Measurements from ENCODE around the gene FAM171A1. TPM values are rescaled to one million over a fixed set of nuclear protein-coding genes. Genes with fewer than 3 reads are reported as not detected.
"Not testable (repeated sequence)": the region's sequence is repeated elsewhere in the genome, so short reads cannot be mapped to it uniquely, and the experiment has no call there.

The FAM171A1 gene
- total RNA-seq, 1 experiment from 2014 or later = 1.0 TPM

DNA sequence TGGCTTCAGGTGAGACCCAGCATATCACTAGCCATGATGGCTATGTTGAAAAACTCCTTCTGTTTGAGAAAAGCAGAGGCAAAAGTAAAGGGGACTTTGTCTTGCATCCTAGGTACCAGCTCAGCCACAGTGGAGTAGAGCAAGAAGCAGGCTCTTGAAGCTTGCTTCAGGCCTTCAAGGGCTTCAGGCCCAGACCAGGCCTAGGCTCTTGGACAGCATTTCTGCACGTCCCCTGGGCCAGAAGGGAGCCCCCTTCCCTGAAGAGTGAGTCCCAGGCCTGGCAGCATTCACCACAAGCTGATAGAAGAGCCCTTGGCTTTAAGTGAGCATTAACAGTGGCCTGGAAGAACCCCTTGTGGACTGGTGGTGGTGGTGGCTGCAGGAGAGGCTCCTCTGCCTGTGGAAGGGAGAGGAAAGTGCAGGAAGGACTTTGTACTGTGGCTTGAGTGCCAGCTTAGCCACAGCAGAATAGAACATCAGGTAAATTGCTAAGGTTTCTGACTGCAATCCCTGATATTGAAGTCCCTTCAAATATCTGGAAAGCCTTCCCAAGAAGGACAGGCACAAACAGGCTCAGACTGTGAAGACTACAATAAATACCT lies 28.1 kb upstream of the FAM171A1 start:
- TF ChIP-seq, protein P1, sequence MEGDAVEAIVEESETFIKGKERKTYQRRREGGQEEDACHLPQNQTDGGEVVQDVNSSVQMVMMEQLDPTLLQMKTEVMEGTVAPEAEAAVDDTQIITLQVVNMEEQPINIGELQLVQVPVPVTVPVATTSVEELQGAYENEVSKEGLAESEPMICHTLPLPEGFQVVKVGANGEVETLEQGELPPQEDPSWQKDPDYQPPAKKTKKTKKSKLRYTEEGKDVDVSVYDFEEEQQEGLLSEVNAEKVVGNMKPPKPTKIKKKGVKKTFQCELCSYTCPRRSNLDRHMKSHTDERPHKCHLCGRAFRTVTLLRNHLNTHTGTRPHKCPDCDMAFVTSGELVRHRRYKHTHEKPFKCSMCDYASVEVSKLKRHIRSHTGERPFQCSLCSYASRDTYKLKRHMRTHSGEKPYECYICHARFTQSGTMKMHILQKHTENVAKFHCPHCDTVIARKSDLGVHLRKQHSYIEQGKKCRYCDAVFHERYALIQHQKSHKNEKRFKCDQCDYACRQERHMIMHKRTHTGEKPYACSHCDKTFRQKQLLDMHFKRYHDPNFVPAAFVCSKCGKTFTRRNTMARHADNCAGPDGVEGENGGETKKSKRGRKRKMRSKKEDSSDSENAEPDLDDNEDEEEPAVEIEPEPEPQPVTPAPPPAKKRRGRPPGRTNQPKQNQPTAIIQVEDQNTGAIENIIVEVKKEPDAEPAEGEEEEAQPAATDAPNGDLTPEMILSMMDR (IDR thresholded peaks at IDR 0.05; ENCODE audit: unreplicated experiment) = no peak
- Mint-ChIP-seq H3K4me3 (ENCODE audit: low read depth, unreplicated experiment) (no peak overlapping the region), H3K27ac (ENCODE audit: unreplicated experiment) (no peak overlapping the region), H3K9me3 (ENCODE audit: low read depth, unreplicated experiment) (peaks cover 2% of the 10 kb centered on the region), H3K27me3 (ENCODE audit: unreplicated experiment) (peaks cover 23% of the 10 kb centered on the region), H3K36me3 (ENCODE audit: insufficient read depth, unreplicated experiment) (no peaks in the 10 kb centered on the region), H3K4me1 (ENCODE audit: low read depth, unreplicated experiment) (no peaks in the 10 kb centered on the region)
- CTCF ChIA-PET = no interaction called here
- intact Hi-C loops (cut with micrococcal nuclease; ENCODE audit: unreplicated experiment) = no loop called here
- BruUV-seq (replicated peaks) = no TSS peak
- DNase-seq = no peak

DNA sequence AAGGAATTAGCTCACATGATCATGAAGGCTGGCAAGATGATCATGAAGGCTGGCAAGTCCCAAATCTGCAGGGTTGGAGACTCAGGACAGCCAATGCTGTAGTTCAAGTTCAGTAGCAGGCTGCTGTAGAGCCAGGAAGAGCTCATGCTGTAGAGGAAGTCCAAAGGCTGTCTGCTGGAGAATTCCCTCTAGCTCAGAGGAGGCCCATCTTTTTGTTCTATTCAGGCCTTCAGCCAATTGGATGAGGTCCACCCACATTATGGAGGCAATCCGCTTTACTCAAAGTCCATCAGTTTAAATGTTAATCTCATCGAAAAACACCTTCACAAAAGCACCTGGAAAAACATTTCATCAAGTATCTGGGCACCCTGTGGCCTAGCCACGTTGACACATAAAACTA lies 24.8 kb upstream of the FAM171A1 start:
- BruUV-seq (replicated peaks) = no TSS peak
- peaks cover 46% of the 10 kb centered on the region for H3K27me3 Mint-ChIP-seq (ENCODE audit: unreplicated experiment)
- TF ChIP-seq, protein P1 (IDR thresholded peaks at IDR 0.05; ENCODE audit: unreplicated experiment) = no peak
- no peak overlapping the region for H3K27ac Mint-ChIP-seq (ENCODE audit: unreplicated experiment)
- no peak overlapping the region for H3K4me3 Mint-ChIP-seq (ENCODE audit: low read depth, unreplicated experiment)
- peaks cover 2% of the 10 kb centered on the region for H3K9me3 Mint-ChIP-seq (ENCODE audit: low read depth, unreplicated experiment)
- no peak for DNase-seq
- CTCF ChIA-PET = no interaction called here
- intact Hi-C loops (cut with micrococcal nuclease; ENCODE audit: unreplicated experiment) = no loop called here
- no peaks in the 10 kb centered on the region for H3K36me3 Mint-ChIP-seq (ENCODE audit: insufficient read depth, unreplicated experiment)
- H3K4me1 Mint-ChIP-seq (ENCODE audit: low read depth, unreplicated experiment) = no peaks in the 10 kb centered on the region

DNA sequence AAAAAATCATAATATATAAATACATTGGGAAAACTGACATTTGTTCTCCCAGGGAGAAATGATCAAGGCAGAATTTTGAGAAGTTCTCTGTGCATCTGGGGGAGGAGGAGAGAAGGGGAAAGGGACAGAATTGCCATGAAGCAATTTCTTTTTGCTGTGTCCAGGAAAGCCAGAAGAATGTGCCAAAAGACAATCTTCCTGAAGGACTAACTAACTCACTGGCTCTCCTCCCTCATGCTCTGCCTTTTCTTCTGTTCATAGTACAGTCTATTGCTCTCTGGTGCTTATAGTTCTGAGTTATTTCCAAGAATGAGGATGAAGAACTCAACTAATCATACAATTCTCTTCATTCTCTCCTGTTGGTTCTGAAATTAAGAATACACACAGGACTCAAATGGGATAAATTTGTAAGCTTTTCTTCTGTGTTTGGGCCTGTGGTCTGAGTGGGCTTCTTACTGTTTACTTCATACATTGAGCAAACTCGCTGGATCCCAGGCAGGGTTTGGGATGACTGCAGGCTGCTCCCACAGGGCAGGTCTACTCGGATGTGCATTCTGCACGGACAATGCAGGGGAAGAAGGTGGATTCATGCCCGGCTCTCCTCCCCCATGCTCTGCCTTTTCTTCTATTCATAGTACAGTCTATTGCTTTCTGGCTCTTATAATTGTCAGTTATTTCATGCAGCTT lies 22.2 kb upstream of the FAM171A1 start:
- Mint-ChIP-seq H3K4me3 (ENCODE audit: low read depth, unreplicated experiment) (no peak overlapping the region), H3K36me3 (ENCODE audit: insufficient read depth, unreplicated experiment) (no peaks in the 10 kb centered on the region), H3K9me3 (ENCODE audit: low read depth, unreplicated experiment) (no peaks in the 10 kb centered on the region), H3K4me1 (ENCODE audit: low read depth, unreplicated experiment) (no peaks in the 10 kb centered on the region), H3K27me3 (ENCODE audit: unreplicated experiment) (peaks cover 34% of the 10 kb centered on the region), H3K27ac (ENCODE audit: unreplicated experiment) (no peak overlapping the region)
- no peak for DNase-seq
- TF ChIP-seq, protein P1 (IDR thresholded peaks at IDR 0.05; ENCODE audit: unreplicated experiment) = no peak
- no TSS peak for BruUV-seq (replicated peaks)
- intact Hi-C loops (cut with micrococcal nuclease; ENCODE audit: unreplicated experiment) = no loop called here
- CTCF ChIA-PET = no interaction called here

DNA sequence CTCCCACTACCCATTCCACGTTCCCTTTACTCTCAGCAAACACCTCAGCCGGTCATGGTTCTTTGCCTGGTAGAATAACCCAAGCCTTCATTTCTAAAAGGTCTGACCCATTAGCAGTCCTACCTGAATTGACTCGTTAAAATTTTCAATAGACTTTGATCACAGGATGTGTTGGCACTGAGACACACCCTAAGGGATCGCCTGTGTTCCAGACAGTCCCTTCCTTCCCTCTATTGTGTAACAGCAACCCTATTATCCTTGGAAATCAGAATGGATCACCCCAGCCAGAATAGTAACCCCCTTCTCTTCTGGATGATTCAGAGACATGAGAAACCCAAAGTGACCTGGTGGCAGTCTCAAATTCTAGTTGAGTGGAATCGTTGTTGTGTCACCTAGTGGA lies 20.4 kb upstream of the FAM171A1 start:
- no peaks in the 10 kb centered on the region for H3K36me3 Mint-ChIP-seq (ENCODE audit: insufficient read depth, unreplicated experiment)
- intact Hi-C loops (cut with micrococcal nuclease; ENCODE audit: unreplicated experiment) = no loop called here
- H3K27ac Mint-ChIP-seq (ENCODE audit: unreplicated experiment) = no peak overlapping the region
- no peak for DNase-seq
- H3K27me3 Mint-ChIP-seq (ENCODE audit: unreplicated experiment) = peaks cover 49% of the 10 kb centered on the region
- no peaks in the 10 kb centered on the region for H3K9me3 Mint-ChIP-seq (ENCODE audit: low read depth, unreplicated experiment)
- CTCF ChIA-PET = no interaction called here
- TF ChIP-seq, protein P1 (IDR thresholded peaks at IDR 0.05; ENCODE audit: unreplicated experiment) = no peak
- H3K4me1 Mint-ChIP-seq (ENCODE audit: low read depth, unreplicated experiment) = no peaks in the 10 kb centered on the region
- H3K4me3 Mint-ChIP-seq (ENCODE audit: low read depth, unreplicated experiment) = no peak overlapping the region
- no TSS peak for BruUV-seq (replicated peaks)

DNA sequence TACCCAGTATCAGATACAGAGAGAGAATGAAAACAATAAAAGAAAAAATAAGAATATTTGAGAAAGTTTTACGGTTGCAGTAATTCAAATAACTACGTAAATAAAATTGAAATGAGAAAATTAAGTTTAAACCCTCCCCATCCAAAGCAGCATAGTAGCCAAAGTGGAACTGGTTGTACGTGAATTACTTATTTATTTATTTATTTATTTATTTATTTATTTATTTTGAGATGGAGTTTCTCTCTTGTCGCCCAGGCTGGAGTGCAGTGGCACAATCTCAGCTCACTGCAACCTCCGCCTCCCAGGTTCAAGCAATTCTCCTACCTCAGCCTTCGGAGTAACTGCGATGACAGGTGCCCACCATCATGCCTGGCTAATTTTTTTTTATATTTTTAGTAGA lies 17.1 kb upstream of the FAM171A1 start:
- BruUV-seq (replicated peaks); intact Hi-C loops (cut with micrococcal nuclease; ENCODE audit: unreplicated experiment); H3K9me3 Mint-ChIP-seq (ENCODE audit: low read depth, unreplicated experiment); H3K4me1 Mint-ChIP-seq (ENCODE audit: low read depth, unreplicated experiment); CTCF ChIA-PET; H3K36me3 Mint-ChIP-seq (ENCODE audit: insufficient read depth, unreplicated experiment); DNase-seq; H3K4me3 Mint-ChIP-seq (ENCODE audit: low read depth, unreplicated experiment); H3K27ac Mint-ChIP-seq (ENCODE audit: unreplicated experiment): not testable (repeated sequence)
- peaks cover 72% of the 10 kb centered on the region for H3K27me3 Mint-ChIP-seq (ENCODE audit: unreplicated experiment)

Data from Calu3 (cell line).